Astrocyte (in vitro differentiated cells and primary cell): Measurements from ENCODE around the gene DBF4.

Experiments
- CTCF ChIP-seq: IDR thresholded peaks from 2 replicates; pipeline ENCODE4 v1.5.1; 2011; ENCODE audit warnings: low read depth, mild to moderate bottlenecking, inconsistent platforms, low read length, moderate library complexity; ENCODE audit not compliant: insufficient read depth
- EZH2 ChIP-seq: IDR thresholded peaks from 2 replicates; pipeline ENCODE4 v1.6.1; 2012; ENCODE audit warnings: mild to moderate bottlenecking, low read length, inconsistent platforms; ENCODE audit not compliant: insufficient read depth

- TF ChIP-seq CTCF (no peak), EZH2 (no peak)
These were observed 2.0 kb downstream of the DBF4 start for GRCh38 chr7:87878208-87878735.
